ENCODE results near the gene DCP1B.

The DCP1B gene

GRCh38 chr12:2004113-2004929, at the start of gene DCP1B:
Gene DCP1B (minus strand): TSS chr12:2004457. CDS start chr12:2004431, 26 bp downstream.
- DNase-seq: peak; percentile 97

GRCh38 chr12:2053691-2054090, 49.4 kb upstream of the DCP1B start:
- DNase-seq: no peak

DNA sequence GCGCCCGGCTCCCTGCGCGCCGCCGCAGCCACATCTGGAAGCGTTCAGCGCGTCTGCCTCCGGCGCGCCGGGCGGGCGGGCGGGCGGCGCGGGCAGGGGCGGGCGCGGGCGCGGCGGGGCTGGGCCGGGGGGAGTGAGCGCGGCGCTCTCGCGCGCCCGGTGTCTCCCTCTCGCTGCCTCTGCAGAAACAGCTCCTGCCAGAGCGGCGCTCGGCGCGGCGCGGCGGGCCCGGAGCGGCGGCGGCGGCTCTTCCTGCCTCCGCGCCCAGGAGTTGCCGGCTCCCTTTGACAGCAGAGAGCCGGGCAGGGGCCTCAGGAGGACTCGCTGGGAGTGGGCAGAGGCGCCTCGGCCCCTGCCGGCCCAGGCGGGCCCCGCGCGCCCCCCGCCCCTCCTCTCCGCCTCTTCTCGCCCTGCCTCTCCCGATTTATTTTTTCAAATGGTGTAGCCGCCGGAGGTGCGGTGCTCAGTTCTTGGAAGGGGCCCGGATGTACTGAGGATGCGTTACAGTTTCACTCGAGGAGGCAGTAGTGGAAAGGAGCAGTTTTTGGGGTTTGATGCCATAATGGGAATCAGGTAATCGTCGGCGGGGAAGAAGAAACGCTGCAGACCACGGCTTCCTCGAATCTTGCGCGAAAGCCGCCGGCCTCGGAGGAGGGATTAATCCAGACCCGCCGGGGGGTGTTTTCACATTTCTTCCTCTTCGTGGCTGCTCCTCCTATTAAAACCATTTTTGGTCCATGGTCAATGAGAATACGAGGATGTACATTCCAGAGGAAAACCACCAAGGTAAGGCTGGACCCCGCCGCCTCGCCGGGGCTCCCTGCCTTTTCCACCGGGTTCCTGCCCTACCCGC, 48.8 kb upstream of the DCP1B start, which contains the start of gene CACNA1C:
CACNA1C (plus strand) TSS at position 162 of the 853 bp plus-strand sequence; CDS start at position 738, 576 bp downstream.
- peak; percentile 72 for DNase-seq

DNA sequence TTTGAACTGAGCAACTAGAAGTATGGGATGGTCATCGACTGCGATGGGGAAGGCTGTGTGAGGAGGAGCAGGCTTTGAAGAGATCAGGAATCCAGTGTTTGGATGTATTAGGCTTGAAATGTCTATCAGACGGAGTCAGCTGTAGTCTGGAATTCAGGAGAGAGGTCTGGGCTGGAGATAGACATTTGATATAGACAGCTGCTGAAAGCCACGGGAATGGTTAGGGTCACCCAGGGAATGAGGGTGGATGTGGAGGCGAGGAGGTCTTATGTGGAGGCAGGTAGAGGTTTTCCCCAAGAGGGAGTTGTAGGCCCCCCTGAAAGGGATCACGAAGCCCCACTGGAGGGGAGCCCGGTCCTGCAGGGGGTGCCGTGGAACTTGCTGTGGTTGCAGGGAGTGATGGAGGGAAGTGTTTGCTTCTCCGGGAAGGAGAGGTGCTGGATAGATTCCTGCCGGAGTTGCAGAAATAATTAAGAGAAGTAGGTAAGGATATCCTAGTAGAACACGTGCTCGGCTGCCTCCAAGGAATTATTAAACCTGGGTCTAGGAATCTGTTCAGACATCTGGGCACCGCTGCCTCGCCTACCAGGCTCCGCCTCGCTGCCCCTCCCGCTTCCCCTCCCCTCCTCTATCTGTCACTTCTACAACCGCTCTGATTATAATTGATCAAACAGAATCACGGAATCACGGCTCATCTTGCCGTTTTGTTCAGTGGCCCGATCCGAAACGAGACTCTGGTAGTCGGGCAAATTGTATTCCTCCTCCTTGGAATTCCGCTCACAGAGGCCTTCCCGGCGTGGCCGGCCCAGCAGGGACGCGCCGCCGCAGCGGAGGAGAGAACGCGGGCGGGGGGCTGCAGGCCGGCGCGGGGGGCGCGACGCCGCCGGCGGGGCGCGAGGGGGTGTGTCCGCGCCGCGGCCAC, 47.7 kb upstream of the DCP1B start:
- no peak for DNase-seq

DNA sequence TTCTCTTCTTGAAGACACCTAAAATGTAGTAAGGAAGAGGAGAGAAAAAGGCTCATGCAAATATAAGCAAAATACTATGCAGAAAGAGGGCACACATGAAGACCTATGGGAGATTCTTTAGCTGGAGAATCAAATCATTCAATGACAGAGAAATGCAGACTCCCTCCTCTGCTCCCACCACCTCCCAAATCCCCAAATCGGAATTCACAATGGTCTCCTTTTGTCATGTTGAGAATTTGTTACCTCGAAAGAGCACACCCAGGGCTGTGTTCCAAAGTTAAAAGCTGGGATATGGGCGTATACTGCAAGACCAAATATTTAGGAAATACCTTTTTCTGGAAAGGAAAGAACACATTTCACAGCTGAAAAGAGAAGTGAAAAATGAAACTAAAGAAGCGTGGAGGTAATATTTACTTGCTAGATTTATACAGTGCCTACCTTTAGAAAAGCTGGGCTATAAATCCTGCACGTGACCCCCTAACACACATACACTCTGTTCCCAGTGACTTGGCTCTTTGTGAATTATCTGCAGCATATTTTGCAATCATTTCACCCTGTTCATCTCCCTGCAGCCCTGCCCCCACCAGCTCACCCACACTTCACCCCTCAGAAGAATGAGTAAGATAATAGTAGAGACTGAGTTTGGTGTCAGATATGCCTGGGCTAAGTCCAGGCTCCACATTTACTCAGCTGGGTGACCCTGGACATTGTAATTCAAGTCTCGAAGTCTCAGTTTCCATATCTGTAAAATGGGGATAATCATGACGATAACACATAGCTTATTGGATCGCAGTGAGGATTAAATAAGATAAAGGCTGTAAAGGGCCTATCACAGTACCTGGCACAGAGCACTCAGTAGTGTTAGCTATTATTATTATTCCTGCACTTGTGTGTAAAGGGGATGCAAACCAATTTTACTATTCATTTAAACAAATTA, 45.6 kb upstream of the DCP1B start:
- DNase-seq: no peak

DNA sequence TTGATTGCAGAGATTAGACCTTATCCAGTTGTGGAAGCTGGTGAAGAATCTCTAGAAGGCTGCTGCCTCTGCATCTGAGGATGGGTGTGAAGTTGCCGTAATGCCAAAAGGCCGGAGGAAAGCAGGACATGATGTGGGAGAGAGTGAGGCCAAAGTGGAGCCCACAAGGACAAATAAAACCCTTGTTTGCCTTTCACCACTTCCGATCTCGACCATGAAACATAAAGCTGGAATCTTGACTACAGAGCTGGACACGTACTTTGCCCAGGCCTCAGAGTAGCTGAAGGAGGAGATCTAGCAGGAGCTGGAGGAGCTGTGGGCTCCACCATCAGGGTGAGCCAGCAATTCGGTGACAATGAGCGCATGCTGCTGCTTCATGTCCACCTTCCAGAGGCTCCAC, 43.5 kb upstream of the DCP1B start:
- no peak for DNase-seq

DNA sequence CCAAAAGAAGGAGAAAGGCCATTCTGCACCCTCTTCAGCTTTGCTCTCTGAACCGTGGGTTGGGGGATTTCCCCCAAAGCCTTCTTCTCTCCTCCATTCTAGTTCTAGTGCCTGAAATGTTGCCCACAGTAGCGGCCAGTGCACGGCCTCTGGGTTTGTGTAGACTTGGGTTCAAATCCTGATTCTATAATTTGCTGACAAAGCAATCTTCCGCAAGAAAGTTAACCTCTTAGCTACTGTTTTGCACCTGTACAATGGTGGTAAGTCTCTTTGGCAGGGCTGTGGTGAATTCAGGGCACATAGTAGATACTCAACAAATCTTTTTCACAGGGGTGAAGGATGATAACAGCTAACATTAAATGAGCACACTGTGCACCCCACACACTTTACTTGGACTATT, 42.7 kb upstream of the DCP1B start:
- no peak for DNase-seq

DNA sequence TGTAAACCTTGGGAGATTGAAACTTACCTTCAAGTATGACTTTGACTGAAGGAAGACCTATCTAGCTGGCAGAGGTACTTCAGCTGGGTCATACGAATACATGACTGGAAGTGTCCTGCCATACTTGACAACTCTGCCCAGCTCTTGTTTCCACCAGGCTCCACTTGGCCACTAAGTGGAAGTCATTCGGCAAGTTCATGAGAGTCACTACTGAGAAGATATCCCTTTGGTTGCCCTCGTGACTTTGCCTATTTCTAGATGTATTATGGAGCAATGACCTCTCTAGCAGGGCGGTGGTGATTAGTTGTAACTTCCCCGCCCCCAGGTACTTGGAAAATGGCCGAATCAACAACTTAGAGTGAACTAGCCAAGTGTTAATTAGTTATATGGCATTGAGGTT, 39.9 kb upstream of the DCP1B start:
- no peak for DNase-seq

- DNase-seq: no peak
Observed at GRCh38 chr12:2043054-2043453, 38.8 kb upstream of the DCP1B start.

DNA sequence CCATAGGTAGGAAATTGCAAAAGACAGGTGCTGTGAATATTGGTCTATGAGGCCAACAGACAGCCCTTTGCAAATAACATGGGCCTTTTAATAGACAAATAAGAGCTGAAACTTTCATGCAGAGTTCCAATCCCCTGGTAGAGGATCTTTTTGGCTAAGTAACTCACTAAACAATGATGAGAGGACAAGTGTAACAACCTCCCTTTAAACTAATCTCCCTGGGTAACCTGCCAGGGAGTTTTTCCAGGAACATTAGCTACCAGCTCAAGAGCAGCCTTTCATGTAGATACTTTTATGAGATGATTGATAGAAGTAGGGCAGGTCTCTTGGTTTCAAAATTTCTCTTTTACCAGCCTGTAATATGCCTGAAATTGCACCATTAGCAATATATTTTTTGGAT, 34.8 kb upstream of the DCP1B start:
- no peak for DNase-seq

DNA sequence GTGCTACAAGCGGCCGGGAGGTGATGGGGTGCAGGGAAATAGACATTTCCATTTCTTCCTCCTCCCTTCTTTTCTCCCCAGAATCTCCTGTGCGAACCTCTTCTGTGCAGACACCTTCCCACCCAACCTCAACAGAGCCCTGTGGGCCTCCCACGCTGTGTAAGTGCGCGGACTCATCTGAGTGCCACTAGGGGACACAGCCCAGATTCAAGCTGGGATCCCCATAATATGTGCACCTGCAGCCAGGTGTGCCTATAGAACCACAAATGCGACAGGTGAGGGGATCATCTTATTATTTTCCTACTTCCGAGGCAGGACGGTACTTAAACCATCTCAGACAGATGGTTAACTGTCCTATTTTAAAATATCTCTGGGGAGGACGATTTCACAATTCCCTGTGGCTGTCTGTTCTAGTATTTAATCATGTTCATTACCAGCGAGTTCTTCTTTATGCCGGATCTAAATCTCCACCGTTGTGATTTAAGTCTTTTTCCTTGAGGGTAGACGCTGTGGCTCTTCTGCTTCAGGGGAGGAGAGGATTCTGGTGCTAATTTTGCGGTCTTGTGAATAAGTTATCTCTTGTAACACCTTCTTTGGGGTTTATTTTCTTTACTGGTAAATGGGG, 31.3 kb upstream of the DCP1B start:
- DNase-seq: no peak

DNA sequence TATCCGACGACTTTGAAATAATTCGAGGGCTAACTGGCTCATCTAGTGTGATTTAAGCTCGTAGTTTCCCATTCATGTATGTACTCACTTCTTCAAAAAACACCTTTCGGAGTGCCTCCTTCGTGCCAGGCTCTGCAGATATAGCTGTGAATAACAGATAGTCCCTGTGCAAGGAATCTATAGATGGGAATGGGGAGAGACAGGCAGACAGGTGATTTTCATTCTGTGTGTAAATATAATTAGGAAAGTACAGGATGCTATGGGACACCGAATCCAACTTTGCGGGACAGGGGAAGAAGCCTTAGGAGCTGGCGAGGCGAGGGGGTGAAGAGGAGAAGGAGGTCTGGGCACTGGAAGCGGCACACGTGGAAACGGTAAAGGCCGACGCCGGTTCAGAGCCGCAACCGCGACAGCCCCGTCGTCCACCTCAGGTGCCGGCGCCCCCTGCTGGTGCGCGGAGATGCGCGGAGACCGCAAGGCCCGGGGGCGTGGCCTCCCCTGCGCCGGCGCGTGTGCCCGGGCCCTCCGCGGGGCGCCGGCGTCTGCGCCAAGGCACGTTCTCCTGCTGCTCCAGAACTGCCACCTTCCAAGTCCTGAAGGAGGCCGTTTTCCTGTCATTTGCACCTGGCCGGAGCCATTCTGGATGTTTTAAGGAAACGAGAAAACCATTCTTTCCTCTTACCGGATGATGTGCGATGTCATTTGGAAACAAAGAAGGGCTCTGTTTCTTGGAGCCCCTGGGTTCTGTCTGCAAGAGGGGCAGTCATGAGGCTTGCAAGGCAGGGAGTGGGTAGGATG, 30.6 kb upstream of the DCP1B start:
- peak; percentile 95 for DNase-seq

GRCh38 chr12:2032506-2032905, 28.2 kb upstream of the DCP1B start:
- no peak for DNase-seq

GRCh38 chr12:2029851-2030250, 25.6 kb upstream of the DCP1B start:
- no peak for DNase-seq

GRCh38 chr12:2027351-2027750, 23.1 kb upstream of the DCP1B start:
- no peak for DNase-seq

DNA sequence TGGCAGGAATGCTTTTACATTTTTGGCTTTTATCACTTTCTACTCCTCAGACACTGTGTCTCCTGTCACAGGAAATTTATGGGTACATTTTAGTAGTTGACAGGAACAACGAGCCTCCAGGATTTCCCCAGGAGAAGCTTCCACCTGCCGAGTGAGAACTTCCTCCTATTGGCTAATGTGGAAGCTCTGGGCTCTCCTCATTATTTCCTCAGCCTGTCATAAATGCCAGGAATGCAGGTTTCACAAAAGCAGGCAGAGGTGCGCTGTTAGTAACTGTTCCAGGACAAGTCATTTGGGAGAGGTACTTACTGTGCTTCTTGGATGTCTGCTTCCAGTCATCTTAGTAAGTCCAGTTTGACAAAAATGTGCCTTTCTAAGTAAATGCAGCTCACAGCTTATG, 19.1 kb upstream of the DCP1B start:
- no peak for DNase-seq

GRCh38 chr12:2020511-2020910, 16.3 kb upstream of the DCP1B start:
- no peak for DNase-seq

GRCh38 chr12:2019126-2019525, 14.9 kb upstream of the DCP1B start:
- no peak for DNase-seq

DNA sequence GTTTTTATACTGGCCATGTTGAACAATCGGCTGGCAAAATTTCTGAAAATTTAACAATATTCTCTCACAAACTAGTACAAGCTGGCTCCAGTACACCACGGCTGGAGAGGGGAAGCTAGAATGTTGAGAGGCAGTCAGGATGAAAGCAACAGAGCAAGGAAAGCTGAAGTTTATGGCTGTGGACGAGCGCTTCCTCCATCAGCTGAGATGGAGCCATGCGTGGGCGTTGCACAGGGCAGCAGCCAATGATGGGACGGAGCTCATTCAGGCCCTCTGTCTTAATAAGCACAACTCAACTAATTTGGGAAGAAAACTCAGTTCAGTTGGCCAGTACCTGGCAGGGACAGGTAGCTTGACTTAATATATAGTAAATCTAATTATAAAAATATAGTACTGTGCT, 14.1 kb upstream of the DCP1B start:
- DNase-seq: no peak

Data from activated effector memory CD4-positive, alpha-beta T cell treated with anti-CD3 and anti-CD28 coated beads, Interleukin-2, amount 50 U/mL, for 16 hours (primary cell).